GM06990 (cell line): ENCODE data around the gene NFE2L2.
"Not testable (repeated sequence)": the region's sequence is repeated elsewhere in the genome, so short reads cannot be mapped to it uniquely, and the experiment has no call there.

Experiments used
- DNase-seq: peaks from one replicate; pipeline ENCODE4 v3.0.0-alpha.2; 2011; ENCODE audit not compliant: insufficient read length; ENCODE audit errors: extremely low read depth
- H3K27me3 ChIP-seq: replicated peaks from 2 replicates; pipeline ENCODE4 v1.6.0; 2011; ENCODE audit warnings: low read length; ENCODE audit not compliant: control insufficient read depth, insufficient read depth
- H3K36me3 ChIP-seq: 2 replicates; pipeline ENCODE4 v1.5.1; 2011; ENCODE audit warnings: low read length; ENCODE audit not compliant: control insufficient read depth, insufficient read depth
- H3K4me3 ChIP-seq: replicated peaks from 2 replicates; pipeline ENCODE4 v1.5.1; 2011; ENCODE audit warnings: low read depth, mild to moderate bottlenecking, control low read depth, low read length
- CTCF ChIP-seq: IDR thresholded peaks from 2 replicates; pipeline ENCODE4 v1.5.1; 2011; ENCODE audit warnings: low read length, control low read depth, mild to moderate bottlenecking, inconsistent platforms; ENCODE audit not compliant: insufficient read depth, poor library complexity, severe bottlenecking

The NFE2L2 gene

GRCh38 chr2:177204417-177204816 is 60.1 kb downstream of the NFE2L2 start:
- Histone ChIP-seq H3K27me3 (no peaks in the 10 kb centered on the region), H3K36me3 (no peaks in the 10 kb centered on the region), H3K4me3 (no peak overlapping the region)
- DNase-seq: no peak
- TF ChIP-seq CTCF: no peak

- no peak for DNase-seq
- H3K4me3 ChIP-seq: no peak overlapping the region
- H3K36me3 ChIP-seq: no peaks in the 10 kb centered on the region
- no peaks in the 10 kb centered on the region for H3K27me3 ChIP-seq
- TF ChIP-seq CTCF: no peak
Measured at GRCh38 chr2:177201919-177202346, 62.6 kb downstream of the NFE2L2 start.

- H3K4me3 ChIP-seq, DNase-seq, H3K36me3 ChIP-seq, H3K27me3 ChIP-seq: not testable (repeated sequence)
Measured at GRCh38 chr2:177200419-177200818, 64.1 kb downstream of the NFE2L2 start.

- TF ChIP-seq CTCF: peak; percentile 32
- no peak for DNase-seq
- no peaks in the 10 kb centered on the region for H3K36me3 ChIP-seq
Measured at GRCh38 chr2:177195194-177195593, 69.3 kb downstream of the NFE2L2 start.

GRCh38 chr2:177193240-177193639 is 71.3 kb downstream of the NFE2L2 start:
- no peak for DNase-seq
- Histone ChIP-seq H3K4me3 (no peak overlapping the region), H3K27me3 (no peaks in the 10 kb centered on the region), H3K36me3 (no peaks in the 10 kb centered on the region)
- TF ChIP-seq CTCF: no peak

More at GRCh38 chr2:177195194-177195593, 69.3 kb downstream of the NFE2L2 start:
- H3K27me3 ChIP-seq: no peaks in the 10 kb centered on the region
- H3K4me3 ChIP-seq: no peak overlapping the region

- H3K27me3 ChIP-seq: no peaks in the 10 kb centered on the region
- no peak for DNase-seq
- no peaks in the 10 kb centered on the region for H3K36me3 ChIP-seq
- no peak for TF ChIP-seq CTCF
- H3K4me3 ChIP-seq: no peak overlapping the region
Measured at GRCh38 chr2:177192788-177193187, 71.7 kb downstream of the NFE2L2 start.
